ENCODE data around the gene POMGNT2.

DNA sequence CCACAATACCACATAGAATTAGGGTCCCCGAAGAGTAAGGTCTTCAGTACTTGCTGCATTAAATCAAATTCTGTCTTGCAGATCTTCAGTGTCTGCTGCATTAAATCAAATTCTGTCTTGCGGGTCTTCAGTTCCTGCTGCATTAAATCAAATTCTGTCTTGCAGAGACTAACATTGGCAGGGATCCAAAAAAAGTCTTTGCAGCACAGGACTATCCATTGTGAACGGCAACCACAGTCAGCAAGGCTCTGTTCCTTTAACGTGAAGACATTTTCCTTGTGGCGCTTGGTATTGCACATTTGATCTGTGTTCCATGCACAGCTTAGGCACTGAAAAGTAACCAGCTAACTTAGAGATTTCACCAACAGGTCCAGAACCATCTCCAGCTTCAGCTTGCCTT lies 46.8 kb upstream of the POMGNT2 start:
- TF ChIP-seq, protein P1, sequence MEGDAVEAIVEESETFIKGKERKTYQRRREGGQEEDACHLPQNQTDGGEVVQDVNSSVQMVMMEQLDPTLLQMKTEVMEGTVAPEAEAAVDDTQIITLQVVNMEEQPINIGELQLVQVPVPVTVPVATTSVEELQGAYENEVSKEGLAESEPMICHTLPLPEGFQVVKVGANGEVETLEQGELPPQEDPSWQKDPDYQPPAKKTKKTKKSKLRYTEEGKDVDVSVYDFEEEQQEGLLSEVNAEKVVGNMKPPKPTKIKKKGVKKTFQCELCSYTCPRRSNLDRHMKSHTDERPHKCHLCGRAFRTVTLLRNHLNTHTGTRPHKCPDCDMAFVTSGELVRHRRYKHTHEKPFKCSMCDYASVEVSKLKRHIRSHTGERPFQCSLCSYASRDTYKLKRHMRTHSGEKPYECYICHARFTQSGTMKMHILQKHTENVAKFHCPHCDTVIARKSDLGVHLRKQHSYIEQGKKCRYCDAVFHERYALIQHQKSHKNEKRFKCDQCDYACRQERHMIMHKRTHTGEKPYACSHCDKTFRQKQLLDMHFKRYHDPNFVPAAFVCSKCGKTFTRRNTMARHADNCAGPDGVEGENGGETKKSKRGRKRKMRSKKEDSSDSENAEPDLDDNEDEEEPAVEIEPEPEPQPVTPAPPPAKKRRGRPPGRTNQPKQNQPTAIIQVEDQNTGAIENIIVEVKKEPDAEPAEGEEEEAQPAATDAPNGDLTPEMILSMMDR (conservative IDR thresholded peaks at IDR 0.05; ENCODE audit: low read depth, low read length): no peak
- TF ChIP-seq EZH2 (IDR thresholded peaks at IDR 0.05; ENCODE audit: low read length, unreplicated experiment) (no peak), EZH2phosphoT487 (IDR thresholded peaks at IDR 0.05; ENCODE audit: borderline replicate concordance, low read length) (no peak)

All from PC-3 (cell line).